Liver (tissue), 2 donors: Measurements from ENCODE around the gene GLYAT.

Experiments used
- CTCF ChIP-seq: fragments of 150-350 bp; IDR thresholded peaks from 2 replicates; pipeline ENCODE4 v1.5.1; 2017; ENCODE audit warnings: improper control_type of control experiment, low read depth, low read length; ENCODE audit not compliant: missing input control
- REST ChIP-seq: IDR thresholded peaks from 2 replicates; pipeline ENCODE4 v1.6.1; 2016; ENCODE audit warnings: antibody characterized with exemption, mild to moderate bottlenecking
- ZBTB33 ChIP-seq: IDR thresholded peaks from 2 replicates; pipeline ENCODE4 v1.6.1; 2016; ENCODE audit warnings: antibody characterized with exemption
- donor health status: healthy.

DNA sequence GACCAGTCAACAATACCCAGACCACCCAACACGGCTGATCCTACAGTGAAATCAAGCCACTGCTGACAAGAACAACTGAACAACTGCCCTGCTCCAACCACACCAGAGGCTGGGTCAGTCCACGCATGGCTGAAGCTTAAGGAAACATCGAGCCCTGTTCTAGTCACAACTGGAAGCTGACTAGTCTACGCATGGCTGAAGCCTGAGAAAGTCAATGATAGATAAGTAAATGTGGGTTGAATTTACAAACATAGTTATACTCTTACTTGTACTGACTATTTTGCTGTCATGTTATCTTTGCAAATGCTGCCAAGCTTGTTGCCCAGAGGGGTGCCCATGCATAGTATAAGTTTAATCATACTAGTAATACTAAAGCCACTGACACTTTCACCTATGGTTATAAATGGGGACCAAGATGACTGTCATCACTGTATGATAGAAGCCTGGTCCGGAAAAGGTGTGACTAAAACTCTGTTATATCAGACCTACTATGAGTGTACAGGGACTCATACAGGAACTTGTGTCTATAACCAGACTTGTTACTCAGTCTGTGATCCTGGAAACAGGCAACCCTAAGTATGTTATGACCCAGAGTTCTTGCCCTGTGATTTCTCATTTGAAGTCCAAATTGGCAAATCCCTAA is 43.4 kb upstream of the GLYAT start:
- TF ChIP-seq CTCF (no peak), ZBTB33 (no peak), REST (no peak)
